RWPE1 (cell line): Measurements from ENCODE around the gene USP34.

Experiments used
- CTCF ChIA-PET: fragments of 350-600 bp; sonication (Branson Sonifier 250); formaldehyde crosslinking; extraction: SDS; loops from one replicate; lab custom pipeline; 2021; lab: Yijun Ruan, JAX
- POLR2A ChIA-PET: fragments of 400-600 bp; formaldehyde crosslinking; extraction: SDS; loops from one replicate; lab custom pipeline; 2020; ENCODE audit warnings: antibody characterized with exemption; ENCODE audit not compliant: low non-redundant PET; lab: Yijun Ruan, JAX
- DNase-seq: peaks from one replicate; pipeline ENCODE4 v3.0.0; 2012; ENCODE audit warnings: low spot score
- H3K27ac ChIP-seq: fragments of 450-650 bp; 2 replicates; pipeline ENCODE4 v1.5.1; 2017
- CTCF ChIP-seq: fragments of 450-650 bp; conservative IDR thresholded peaks from 2 replicates; pipeline ENCODE4 v1.5.1; 2017; ENCODE audit warnings: low read depth, mild to moderate bottlenecking

USP34 gene

GRCh38 chr2:61193670-61194561 is 277.0 kb downstream of the USP34 start:
- DNase-seq: no peak
- CTCF ChIA-PET: interaction anchor here (0.7 kb wide), 1 partner anchor 148 kb away, joined by 3 read pairs; no protein-coding TSS in a partner anchor
- POLR2A ChIA-PET: no interaction called here
- H3K27ac ChIP-seq: no peak overlapping the region
- TF ChIP-seq CTCF: no peak

- ChIA-PET POLR2A (no interaction called here), CTCF (no interaction called here)
- no peak for TF ChIP-seq CTCF
- H3K27ac ChIP-seq: no peak overlapping the region
- DNase-seq: no peak
Observed at GRCh38 chr2:61187085-61187484, 283.8 kb downstream of the USP34 start.

- ChIA-PET CTCF (interaction anchor here (0.5 to 0.6 kb wide), 2 partner anchors 204 to 1866 kb away, joined by 3 to 5 read pairs; no protein-coding TSS in a partner anchor), POLR2A (no interaction called here)
- H3K27ac ChIP-seq: no peak overlapping the region
Observed at GRCh38 chr2:61185231-61185728, 285.6 kb downstream of the USP34 start.

GRCh38 chr2:61184263-61184662 is 286.6 kb downstream of the USP34 start:
- DNase-seq: no peak
- no peak overlapping the region for H3K27ac ChIP-seq
- no peak for TF ChIP-seq CTCF
- ChIA-PET CTCF (no interaction called here), POLR2A (no interaction called here)

More at GRCh38 chr2:61185231-61185728, 285.6 kb downstream of the USP34 start:
- no peak for DNase-seq
- no peak for TF ChIP-seq CTCF

- TF ChIP-seq CTCF: no peak
- CTCF ChIA-PET: no interaction called here
- no peak overlapping the region for H3K27ac ChIP-seq
- POLR2A ChIA-PET: no interaction called here
- no peak for DNase-seq
Observed at GRCh38 chr2:61183795-61184194, 287.1 kb downstream of the USP34 start.

- no peak overlapping the region for H3K27ac ChIP-seq
- DNase-seq: no peak
- no peak for TF ChIP-seq CTCF
- ChIA-PET POLR2A (no interaction called here), CTCF (no interaction called here)
Observed at GRCh38 chr2:61182059-61182383, 288.9 kb downstream of the USP34 start.
